ENCODE measurements around the gene BEND3. TPM values are rescaled to one million over a fixed set of nuclear protein-coding genes. Genes with fewer than 3 reads are reported as not detected.

The BEND3 gene
- total and polyA plus RNA-seq, 10 of the 15 experiments (the other 5 are each of a cell fraction or from before 2014, with no cell fraction given), result 1.1 to 9.0 (median 3.6) TPM

DNA sequence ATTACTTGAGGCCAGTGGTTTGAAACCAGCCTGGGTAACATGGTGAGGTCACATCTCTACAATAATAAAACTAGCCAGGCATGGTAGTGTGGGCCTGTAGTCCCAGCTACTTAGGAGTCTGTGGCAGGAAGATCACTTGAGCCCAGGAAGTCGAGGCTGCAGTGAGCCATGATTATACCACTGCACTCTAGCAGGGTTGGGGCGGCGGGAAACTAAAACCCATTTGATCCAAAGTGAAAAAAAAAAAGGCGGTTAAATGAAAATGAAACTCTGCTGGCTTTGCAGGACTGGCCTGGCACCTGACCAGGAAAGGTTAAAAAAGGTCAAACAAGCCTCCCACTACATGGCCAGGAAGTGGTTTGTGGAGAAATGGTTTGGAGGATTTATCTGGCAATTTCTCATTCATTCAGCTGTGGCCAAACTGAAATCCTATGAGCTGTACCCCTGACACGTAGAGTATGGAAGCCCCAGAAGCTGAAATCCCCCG lies 50.7 kb downstream of the BEND3 start (continued):
- TF ChIP-seq, protein P1, sequence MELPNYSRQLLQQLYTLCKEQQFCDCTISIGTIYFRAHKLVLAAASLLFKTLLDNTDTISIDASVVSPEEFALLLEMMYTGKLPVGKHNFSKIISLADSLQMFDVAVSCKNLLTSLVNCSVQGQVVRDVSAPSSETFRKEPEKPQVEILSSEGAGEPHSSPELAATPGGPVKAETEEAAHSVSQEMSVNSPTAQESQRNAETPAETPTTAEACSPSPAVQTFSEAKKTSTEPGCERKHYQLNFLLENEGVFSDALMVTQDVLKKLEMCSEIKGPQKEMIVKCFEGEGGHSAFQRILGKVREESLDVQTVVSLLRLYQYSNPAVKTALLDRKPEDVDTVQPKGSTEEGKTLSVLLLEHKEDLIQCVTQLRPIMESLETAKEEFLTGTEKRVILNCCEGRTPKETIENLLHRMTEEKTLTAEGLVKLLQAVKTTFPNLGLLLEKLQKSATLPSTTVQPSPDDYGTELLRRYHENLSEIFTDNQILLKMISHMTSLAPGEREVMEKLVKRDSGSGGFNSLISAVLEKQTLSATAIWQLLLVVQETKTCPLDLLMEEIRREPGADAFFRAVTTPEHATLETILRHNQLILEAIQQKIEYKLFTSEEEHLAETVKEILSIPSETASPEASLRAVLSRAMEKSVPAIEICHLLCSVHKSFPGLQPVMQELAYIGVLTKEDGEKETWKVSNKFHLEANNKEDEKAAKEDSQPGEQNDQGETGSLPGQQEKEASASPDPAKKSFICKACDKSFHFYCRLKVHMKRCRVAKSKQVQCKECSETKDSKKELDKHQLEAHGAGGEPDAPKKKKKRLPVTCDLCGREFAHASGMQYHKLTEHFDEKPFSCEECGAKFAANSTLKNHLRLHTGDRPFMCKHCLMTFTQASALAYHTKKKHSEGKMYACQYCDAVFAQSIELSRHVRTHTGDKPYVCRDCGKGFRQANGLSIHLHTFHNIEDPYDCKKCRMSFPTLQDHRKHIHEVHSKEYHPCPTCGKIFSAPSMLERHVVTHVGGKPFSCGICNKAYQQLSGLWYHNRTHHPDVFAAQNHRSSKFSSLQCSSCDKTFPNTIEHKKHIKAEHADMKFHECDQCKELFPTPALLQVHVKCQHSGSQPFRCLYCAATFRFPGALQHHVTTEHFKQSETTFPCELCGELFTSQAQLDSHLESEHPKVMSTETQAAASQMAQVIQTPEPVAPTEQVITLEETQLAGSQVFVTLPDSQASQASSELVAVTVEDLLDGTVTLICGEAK (IDR thresholded peaks at IDR 0.05; ENCODE audit: borderline replicate concordance), result no peak
- TF ChIP-seq POLR2A (IDR thresholded peaks at IDR 0.05; ENCODE audit: low read depth, low read length), result no peak
- 0 out of 2 replicates have a peak, but pooled peaks have one; percentile 12 for TF ChIP-seq BCL11A (IDR thresholded peaks at IDR 0.05; ENCODE audit: low read depth, low read length)
- no peak for TF ChIP-seq ZSCAN29 (IDR thresholded peaks at IDR 0.05)

- Histone ChIP-seq H3K79me2 (ENCODE audit: control insufficient read depth, insufficient read depth, low read length) (no peaks in the 10 kb centered on the region), H3K9ac (ENCODE audit: control insufficient read depth, insufficient read depth, low read length) (no peak overlapping the region), H3K4me3 (no peak overlapping the region), H3K4me1 (ENCODE audit: control insufficient read depth, insufficient read depth, low read length) (peaks cover 25% of the 10 kb centered on the region), H3K27ac (ENCODE audit: control insufficient read depth, insufficient read depth) (no peak overlapping the region), H3K36me3 (ENCODE audit: control insufficient read depth in 2 of 2, insufficient read depth in 2 of 2, low read length in 1 of 2) (no peaks in the 10 kb centered on the region), H3K27me3 (replicated peaks in 1 of 2; ENCODE audit: control insufficient read depth in 2 of 2, insufficient read depth in 2 of 2, low read length in 1 of 2) (no peaks in the 10 kb centered on the region), H3K4me2 (ENCODE audit: control insufficient read depth, insufficient read depth) (no peak overlapping the region), H4K20me1 (ENCODE audit: control insufficient read depth, insufficient read depth) (no peaks in the 10 kb centered on the region), H2AFZ (ENCODE audit: control insufficient read depth, low read depth, low read length) (no peak overlapping the region), H3K9me3 (replicated peaks; ENCODE audit: control insufficient read depth, insufficient read depth, low read length) (no peaks in the 10 kb centered on the region)
- ChIA-PET RAD21 (ENCODE audit: unreplicated experiment) (no interaction called here), POLR2A (no interaction called here), CTCF (interaction anchor here (0.6 kb wide), 1 partner anchor 751 kb away, joined by 3 read pairs; no protein-coding TSS in a partner anchor), SMC1A (ENCODE audit: uncharacterized antibody, unreplicated experiment) (no interaction called here)
- ATAC-seq (no peak), FAIRE-seq (no peak), DNase-seq (ENCODE audit: low read depth, low spot score) (no peak)
- 95% methylated on average over 3 of the region's 3 CpGs for WGBS (ENCODE audit: insufficient coverage, insufficient replicate concordance, low lambda C conversion rate, missing lambda C conversion rate)
- in situ Hi-C loops (cut with MboI), result no loop called here
- intact Hi-C loops (cut with micrococcal nuclease; ENCODE audit: unreplicated experiment), result no loop called here
- BruUV-seq (replicated peaks), result no TSS peak
- TF ChIP-seq RFX5 (IDR thresholded peaks at IDR 0.05; ENCODE audit: low read depth, low read length) (no peak), NFXL1 (IDR thresholded peaks at IDR 0.05; ENCODE audit: borderline replicate concordance) (no peak), MXI1 (IDR thresholded peaks at IDR 0.05; ENCODE audit: low read depth, low read length) (no peak), HDAC2 (IDR thresholded peaks at IDR 0.05) (no peak), ZNF622 (IDR thresholded peaks at IDR 0.05) (no peak), SP1 (IDR thresholded peaks at IDR 0.05; ENCODE audit: low read depth, low read length) (no peak), IRF4 (IDR thresholded peaks at IDR 0.05; ENCODE audit: low read depth, low read length) (no peak), ZNF384 (IDR thresholded peaks at IDR 0.05; ENCODE audit: borderline replicate concordance, low read depth, low read length) (no peak), JUND (IDR thresholded peaks at IDR 0.05; ENCODE audit: low read depth, low read length) (no peak)
Observed at GRCh38 chr6:107062691-107063090, 52.6 kb downstream of the BEND3 start.

Measured in GM12878 (cell line).